Tibial nerve (tissue), 4 donors: ENCODE data around the gene INHBB. TPM values are rescaled to one million over a fixed set of nuclear protein-coding genes. Genes with fewer than 3 reads are reported as not detected.

ENCODE experiments used
- DNase-seq, 2 donors: peaks; one replicate each; pipeline ENCODE4 v3.0.0-alpha.2; 2019; ENCODE audit warnings: low spot score in 2 of 2
- H3K27ac ChIP-seq, 4 donors: fragments of 200-600 bp; sonication (generic) in 3 of 4; one replicate each; pipeline ENCODE4 v1.5.1; 2017 to 2019; ENCODE audit warnings: mild to moderate bottlenecking in 1 of 4
- H3K27me3 ChIP-seq, 2 donors: fragments of 200-600 bp; sonication (generic) in 1 of 2; one replicate each; pipeline versions ENCODE4 v1.5.1 to v1.6.0; 2017 to 2019
- H3K36me3 ChIP-seq, 3 donors: fragments of 200-600 bp; sonication (generic); one replicate each; pipeline ENCODE4 v1.5.1; 2018 to 2019
- H3K4me1 ChIP-seq, 4 donors: fragments of 200-600 bp; sonication (generic) in 3 of 4; one replicate each; pipeline ENCODE4 v1.5.1; 2017 to 2019
- H3K4me3 ChIP-seq, 4 donors: fragments of 200-600 bp; sonication (generic) in 3 of 4; one replicate each; pipeline ENCODE4 v1.5.1; 2017 to 2019; ENCODE audit warnings: mild to moderate bottlenecking in 1 of 4, moderate library complexity in 1 of 4
- H3K9me3 ChIP-seq, 4 donors: fragments of 200-600 bp; sonication (generic) in 3 of 4; one replicate each; pipeline ENCODE4 v1.5.1; 2017 to 2019
- CTCF ChIP-seq, 5 experiments: fragments of 200-600 bp in 3 of 5; fragments of 450-650 bp in 2 of 5; sonication (generic) in 3 of 5; IDR thresholded peaks; one replicate each; pipeline ENCODE4 v1.5.1; 2016 to 2019; ENCODE audit warnings: antibody characterized with exemption in 5 of 5, mild to moderate bottlenecking in 3 of 5, moderate library complexity in 2 of 5
- EP300 ChIP-seq, 2 donors: sonication (generic); formaldehyde crosslinking; IDR thresholded peaks; one replicate each; pipeline ENCODE4 v1.6.1; 2017; ENCODE audit warnings: antibody characterized with exemption in 2 of 2, mild to moderate bottlenecking in 1 of 2
- POLR2A ChIP-seq, 2 donors: fragments of 450-650 bp; IDR thresholded peaks; one replicate each; pipeline ENCODE4 v1.6.1; 2017; ENCODE audit warnings: antibody characterized with exemption in 2 of 2, mild to moderate bottlenecking in 2 of 2, moderate library complexity in 2 of 2
- WGBS, 2 donors: methylation state at CpG; one replicate each; pipeline ENCODE4 v1.1.5; 2018; 5-methylcytosine and 5-hydroxymethylcytosine counted together
- total RNA-seq, 4 donors: library from RNA; depleted of rRNA; stranded (reverse); fragments of >200 nt; gene quantifications; one replicate each; pipeline ENCODE4 v1.1.0, GENCODE V29; 2016

The INHBB gene
- total RNA-seq, 4 donors from 2014 or later, result 21.9 to 26.5 (median 24.3) TPM

- 85% methylated on average over 1 of the region's 1 CpG for WGBS, 2 donors
- Histone ChIP-seq H3K27ac (no peak overlapping the region), H3K4me3 (no peak overlapping the region), H3K36me3 (no peaks in the 10 kb centered on the region), H3K9me3 (no peaks in the 10 kb centered on the region), H3K27me3 (peaks cover 0 to 58% of the 10 kb centered on the region in 2 donors), H3K4me1 (peaks cover 0 to 3% (median 2%) of the 10 kb centered on the region in 4 donors)
- no peak for DNase-seq
- no peak for TF ChIP-seq EP300 (IDR thresholded peaks at IDR 0.05)
- TF ChIP-seq CTCF (IDR thresholded peaks at IDR 0.05), result no peak
- no peak for TF ChIP-seq POLR2A (IDR thresholded peaks at IDR 0.05)
Observed at GRCh38 chr2:120338015-120338414, 7.9 kb upstream of the INHBB start.

- 55 to 62% methylated on average over 7 of the region's 7 CpGs for WGBS, 2 donors
- H3K27me3 ChIP-seq, result peaks cover 0 to 66% of the 10 kb centered on the region in 2 donors
- TF ChIP-seq CTCF (IDR thresholded peaks at IDR 0.05) (no peak), POLR2A (IDR thresholded peaks at IDR 0.05) (no peak), EP300 (IDR thresholded peaks at IDR 0.05) (no peak)
Observed at GRCh38 chr2:120341977-120342376, 4.0 kb upstream of the INHBB start.

GRCh38 chr2:120342446-120342845 is 3.5 kb upstream of the INHBB start:
- Histone ChIP-seq H3K36me3 (no peaks in the 10 kb centered on the region), H3K4me3 (no peak overlapping the region), H3K27ac (no peak overlapping the region), H3K27me3 (peaks cover 0 to 71% of the 10 kb centered on the region in 2 donors), H3K9me3 (no peaks in the 10 kb centered on the region), H3K4me1 (peaks cover 0 to 39% (median 28%) of the 10 kb centered on the region in 4 donors)
- 42 to 51% methylated on average over 7 of the region's 7 CpGs for WGBS, 2 donors
- no peak for TF ChIP-seq EP300 (IDR thresholded peaks at IDR 0.05)
- TF ChIP-seq CTCF (IDR thresholded peaks at IDR 0.05), result no peak
- no peak for TF ChIP-seq POLR2A (IDR thresholded peaks at IDR 0.05)
- DNase-seq, result no peak

More at GRCh38 chr2:120341977-120342376, 4.0 kb upstream of the INHBB start:
- no peaks in the 10 kb centered on the region for H3K9me3 ChIP-seq
- no peaks in the 10 kb centered on the region for H3K36me3 ChIP-seq
- H3K4me3 ChIP-seq, result no peak overlapping the region
- DNase-seq, result no peak
- no peak overlapping the region for H3K27ac ChIP-seq
- H3K4me1 ChIP-seq, result peaks cover 0 to 34% (median 24%) of the 10 kb centered on the region in 4 donors

- Histone ChIP-seq H3K4me1 (peaks cover 0 to 42% (median 32%) of the 10 kb centered on the region in 4 donors), H3K9me3 (no peaks in the 10 kb centered on the region), H3K36me3 (no peaks in the 10 kb centered on the region), H3K4me3 (peak overlapping the region in 1 of 4 donors; percentile 66), H3K27me3 (peaks cover 0 to 77% of the 10 kb centered on the region in 2 donors), H3K27ac (no peak overlapping the region)
- DNase-seq, result no peak
- WGBS, 2 donors, result 31 to 39% methylated on average over 5 of the region's 5 CpGs
- TF ChIP-seq EP300 (IDR thresholded peaks at IDR 0.05), result no peak
- TF ChIP-seq CTCF (IDR thresholded peaks at IDR 0.05), result no peak
- no peak for TF ChIP-seq POLR2A (IDR thresholded peaks at IDR 0.05)
Observed at GRCh38 chr2:120343100-120343432, 2.9 kb upstream of the INHBB start.

GRCh38 chr2:120343433-120344105 is 2.4 kb upstream of the INHBB start:
- TF ChIP-seq POLR2A (IDR thresholded peaks at IDR 0.05), result no peak
- peak in 1 of 2 donors; percentile 41 for TF ChIP-seq EP300 (IDR thresholded peaks at IDR 0.05)
- TF ChIP-seq CTCF (IDR thresholded peaks at IDR 0.05), result peak; percentile 56 to 91 (median 78)
- Histone ChIP-seq H3K9me3 (no peaks in the 10 kb centered on the region), H3K4me1 (peaks cover 0 to 42% (median 32%) of the 10 kb centered on the region in 4 donors), H3K27ac (peak overlapping the region in 1 of 4 donors; percentile 77), H3K27me3 (peaks cover 0 to 82% of the 10 kb centered on the region in 2 donors), H3K4me3 (peak overlapping the region in 3 of 4 donors; percentile 5 to 66 (median 47)), H3K36me3 (no peaks in the 10 kb centered on the region)
- DNase-seq, result peak; percentile 75 to 76
- WGBS, 2 donors, result 5 to 8% methylated on average over 20 to 43 of the region's 43 CpGs
